Myocyte (in vitro differentiated cells): Measurements from ENCODE around the gene CD300A. TPM values are rescaled to one million over a fixed set of nuclear protein-coding genes. Genes with fewer than 3 reads are reported as not detected.

Experiments
- DNase-seq: peaks from one replicate; pipeline ENCODE4 v3.0.0-alpha.2; 2012; ENCODE audit warnings: low read depth
- total RNA-seq: library from RNA; depleted of rRNA; stranded (reverse); fragments of >200 nt; gene quantifications from 2 replicates; pipeline ENCODE4 v1.2.3, GENCODE V29; 2014

The CD300A gene
- total RNA-seq, 1 donor from 2014 or later, result not detected

DNA sequence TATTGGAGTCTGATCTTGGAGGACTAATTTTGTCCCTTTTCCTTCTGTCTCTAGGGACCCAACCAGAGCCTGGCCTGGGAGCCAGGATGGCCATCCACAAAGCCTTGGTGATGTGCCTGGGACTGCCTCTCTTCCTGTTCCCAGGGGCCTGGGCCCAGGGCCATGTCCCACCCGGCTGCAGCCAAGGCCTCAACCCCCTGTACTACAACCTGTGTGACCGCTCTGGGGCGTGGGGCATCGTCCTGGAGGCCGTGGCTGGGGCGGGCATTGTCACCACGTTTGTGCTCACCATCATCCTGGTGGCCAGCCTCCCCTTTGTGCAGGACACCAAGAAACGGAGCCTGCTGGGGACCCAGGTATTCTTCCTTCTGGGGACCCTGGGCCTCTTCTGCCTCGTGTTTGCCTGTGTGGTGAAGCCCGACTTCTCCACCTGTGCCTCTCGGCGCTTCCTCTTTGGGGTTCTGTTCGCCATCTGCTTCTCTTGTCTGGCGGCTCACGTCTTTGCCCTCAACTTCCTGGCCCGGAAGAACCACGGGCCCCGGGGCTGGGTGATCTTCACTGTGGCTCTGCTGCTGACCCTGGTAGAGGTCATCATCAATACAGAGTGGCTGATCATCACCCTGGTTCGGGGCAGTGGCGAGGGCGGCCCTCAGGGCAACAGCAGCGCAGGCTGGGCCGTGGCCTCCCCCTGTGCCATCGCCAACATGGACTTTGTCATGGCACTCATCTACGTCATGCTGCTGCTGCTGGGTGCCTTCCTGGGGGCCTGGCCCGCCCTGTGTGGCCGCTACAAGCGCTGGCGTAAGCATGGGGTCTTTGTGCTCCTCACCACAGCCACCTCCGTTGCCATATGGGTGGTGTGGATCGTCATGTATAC, 26.5 kb upstream of the CD300A start:
- no peak for DNase-seq

DNA sequence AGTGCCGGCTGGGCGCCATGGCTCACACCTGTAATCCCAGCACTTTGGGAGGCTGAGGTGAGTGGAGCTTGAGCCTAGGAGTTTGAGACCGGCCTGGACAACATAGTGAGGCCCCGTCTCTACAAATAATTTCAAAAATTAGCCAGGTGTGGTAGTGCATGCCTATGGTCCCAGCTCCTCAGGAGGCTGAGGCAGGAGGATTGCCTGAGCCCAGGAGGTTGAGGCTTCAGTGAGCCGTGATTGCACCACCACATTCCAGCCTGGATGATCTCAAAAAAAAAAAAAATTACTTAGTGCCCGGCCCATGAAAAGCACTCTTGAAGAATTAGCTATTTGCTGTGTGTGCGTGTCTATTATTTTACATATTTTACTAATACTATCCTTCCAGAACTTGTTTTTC, 24.9 kb upstream of the CD300A start:
- DNase-seq, result no peak

GRCh38 chr17:74442291-74442669, 24.2 kb upstream of the CD300A start:
- no peak for DNase-seq

- no peak for DNase-seq
Observed at GRCh38 chr17:74442670-74443515, 23.5 kb upstream of the CD300A start.

- no peak for DNase-seq
Observed at GRCh38 chr17:74443516-74444296, 22.7 kb upstream of the CD300A start.

DNA sequence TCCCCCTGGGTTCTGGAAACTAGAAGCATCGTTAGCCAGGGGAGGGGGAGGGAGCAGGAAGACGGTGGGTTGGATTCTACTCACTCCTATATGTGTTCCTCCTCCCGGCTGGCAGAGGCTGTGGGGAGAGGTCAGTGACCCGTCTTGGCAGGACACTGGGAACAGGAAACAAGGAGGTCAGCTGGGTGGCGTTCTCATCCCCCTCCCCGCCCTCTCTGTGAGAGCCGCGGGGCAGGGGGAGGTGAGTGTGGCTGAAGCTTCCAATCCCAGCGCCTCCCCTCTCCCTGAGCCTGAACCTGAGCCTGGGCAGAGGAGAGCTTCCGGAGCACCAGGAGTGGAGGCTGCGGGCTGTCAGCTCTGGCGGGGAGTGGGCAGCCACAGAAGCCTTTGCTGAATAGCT, 22.0 kb upstream of the CD300A start:
- DNase-seq, result no peak

- DNase-seq, result no peak
Observed at GRCh38 chr17:74445158-74445557, 21.3 kb upstream of the CD300A start.

DNA sequence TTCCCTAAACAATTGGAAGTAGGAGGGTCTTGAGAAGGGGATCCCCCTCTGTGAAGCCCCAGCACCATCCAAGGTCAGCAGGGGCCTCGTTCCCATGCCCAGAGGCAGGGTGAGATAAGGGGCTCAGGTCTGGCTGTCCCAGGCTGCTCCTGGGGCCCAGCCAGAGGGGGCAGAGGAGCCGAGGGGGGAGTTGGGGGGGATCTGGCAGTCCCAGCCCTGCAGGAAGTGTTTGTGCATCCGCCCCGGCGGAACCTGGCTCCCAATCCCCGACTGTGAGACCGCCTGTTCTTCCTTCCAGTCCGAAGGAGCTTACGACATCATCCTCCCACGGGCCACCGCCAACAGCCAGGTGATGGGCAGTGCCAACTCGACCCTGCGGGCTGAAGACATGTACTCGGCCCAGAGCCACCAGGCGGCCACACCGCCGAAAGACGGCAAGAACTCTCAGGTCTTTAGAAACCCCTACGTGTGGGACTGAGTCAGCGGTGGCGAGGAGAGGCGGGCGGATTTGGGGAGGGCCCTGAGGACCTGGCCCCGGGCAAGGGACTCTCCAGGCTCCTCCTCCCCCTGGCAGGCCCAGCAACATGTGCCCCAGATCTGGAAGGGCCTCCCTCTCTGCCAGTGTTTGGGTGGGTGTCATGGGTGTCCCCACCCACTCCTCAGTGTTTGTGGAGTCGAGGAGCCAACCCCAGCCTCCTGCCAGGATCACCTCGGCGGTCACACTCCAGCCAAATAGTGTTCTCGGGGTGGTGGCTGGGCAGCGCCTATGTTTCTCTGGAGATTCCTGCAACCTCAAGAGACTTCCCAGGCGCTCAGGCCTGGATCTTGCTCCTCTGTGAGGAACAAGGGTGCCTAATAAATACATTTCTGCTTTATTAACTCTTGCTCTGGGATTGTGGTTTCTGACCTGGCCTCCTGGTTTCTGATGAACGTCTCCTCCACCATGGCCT, 19.6 kb upstream of the CD300A start:
- no peak for DNase-seq

DNA sequence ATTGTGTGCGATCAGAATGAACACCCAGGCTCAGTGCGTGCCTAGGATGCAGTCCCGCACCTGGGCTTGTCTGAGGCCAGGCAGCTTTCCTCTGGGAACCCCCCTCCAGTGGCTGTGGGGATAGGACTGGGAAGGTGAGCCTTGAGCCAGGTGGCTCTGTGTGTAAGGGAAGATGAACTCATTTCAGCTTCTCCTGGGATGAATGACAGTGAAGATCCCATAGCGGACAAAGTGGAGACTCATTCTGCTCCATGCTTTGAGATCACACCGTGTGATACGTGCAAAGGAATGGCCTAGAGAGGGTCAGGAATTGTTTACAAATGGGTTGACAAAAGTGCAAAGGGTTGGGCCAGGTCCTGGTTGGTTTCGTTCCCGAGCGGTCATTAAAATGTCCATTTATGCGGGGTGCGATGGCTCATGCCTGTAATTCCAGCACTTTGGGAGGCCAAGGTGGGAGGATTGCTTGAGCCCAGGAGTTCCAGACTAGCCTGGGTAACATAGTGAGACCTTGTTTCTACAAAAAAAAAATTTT, 18.7 kb upstream of the CD300A start:
- DNase-seq, result no peak

DNA sequence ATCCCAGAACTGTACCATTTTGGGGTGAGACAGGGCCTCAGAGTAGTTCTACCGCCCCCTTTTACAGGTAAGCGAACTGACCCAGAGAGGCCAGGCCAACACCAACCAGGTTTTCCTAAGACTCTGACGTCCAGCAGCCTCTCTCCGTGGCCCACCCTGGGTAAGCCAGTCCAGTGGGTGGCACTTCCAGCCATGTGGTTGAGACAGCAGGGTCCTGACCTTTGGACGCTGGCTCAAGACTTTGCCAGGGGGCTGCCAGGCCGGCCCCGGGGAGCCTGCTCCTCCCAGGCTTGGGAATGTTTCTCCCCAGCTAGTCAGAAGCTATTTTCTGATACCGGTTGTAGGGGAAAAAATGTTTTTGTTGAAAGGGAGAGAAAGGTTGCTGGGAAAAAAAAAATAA, 17.7 kb upstream of the CD300A start:
- DNase-seq, result no peak

GRCh38 chr17:74449306-74449705, 17.1 kb upstream of the CD300A start:
- DNase-seq, result no peak

- no peak for DNase-seq
Observed at GRCh38 chr17:74449773-74450172, 16.7 kb upstream of the CD300A start.

- DNase-seq, result no peak
Observed at GRCh38 chr17:74450231-74450630, 16.2 kb upstream of the CD300A start.

GRCh38 chr17:74450925-74451403, 15.5 kb upstream of the CD300A start:
- DNase-seq, result no peak

- no peak for DNase-seq
Observed at GRCh38 chr17:74451557-74451956, 14.9 kb upstream of the CD300A start.

DNA sequence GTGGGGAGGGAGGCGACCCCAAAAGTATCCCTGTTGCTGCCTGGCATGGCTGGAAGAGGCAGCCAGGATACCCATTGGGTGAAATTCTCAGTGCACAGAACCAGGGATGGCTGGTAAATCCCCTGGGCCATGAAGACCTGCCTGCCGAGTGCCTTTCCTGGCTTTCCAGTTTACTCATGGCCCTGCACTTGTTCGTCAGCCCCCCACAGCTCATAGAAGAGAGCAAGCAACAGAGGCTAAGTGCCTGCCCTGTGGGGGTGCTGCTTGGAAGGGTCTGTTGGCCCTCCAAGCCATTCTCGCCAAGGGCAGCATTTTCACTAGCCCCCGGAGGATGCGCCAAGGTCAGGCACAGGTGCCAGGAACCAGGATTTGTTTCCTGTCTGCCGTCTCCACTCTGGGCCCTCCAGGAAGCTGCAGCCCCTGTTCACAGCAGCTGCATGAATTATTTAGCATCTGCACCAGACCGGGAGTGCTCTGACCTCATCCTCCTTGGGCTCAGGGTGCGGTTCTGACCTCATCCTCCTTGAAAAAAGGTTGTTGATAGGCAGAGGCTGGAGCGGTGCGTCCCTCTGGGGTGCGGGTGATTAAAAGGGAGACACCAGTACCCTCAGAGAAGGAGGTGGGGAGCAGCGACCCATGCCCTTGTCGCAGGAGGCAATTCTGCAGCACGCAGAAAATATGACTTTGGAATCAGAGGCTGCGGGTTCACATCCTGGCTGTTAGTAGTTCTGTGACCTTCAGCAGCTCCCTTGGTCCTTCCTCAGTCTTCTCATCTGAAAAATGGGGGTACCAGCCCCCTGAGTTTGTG, 14.2 kb upstream of the CD300A start:
- peak; percentile 21 for DNase-seq

DNA sequence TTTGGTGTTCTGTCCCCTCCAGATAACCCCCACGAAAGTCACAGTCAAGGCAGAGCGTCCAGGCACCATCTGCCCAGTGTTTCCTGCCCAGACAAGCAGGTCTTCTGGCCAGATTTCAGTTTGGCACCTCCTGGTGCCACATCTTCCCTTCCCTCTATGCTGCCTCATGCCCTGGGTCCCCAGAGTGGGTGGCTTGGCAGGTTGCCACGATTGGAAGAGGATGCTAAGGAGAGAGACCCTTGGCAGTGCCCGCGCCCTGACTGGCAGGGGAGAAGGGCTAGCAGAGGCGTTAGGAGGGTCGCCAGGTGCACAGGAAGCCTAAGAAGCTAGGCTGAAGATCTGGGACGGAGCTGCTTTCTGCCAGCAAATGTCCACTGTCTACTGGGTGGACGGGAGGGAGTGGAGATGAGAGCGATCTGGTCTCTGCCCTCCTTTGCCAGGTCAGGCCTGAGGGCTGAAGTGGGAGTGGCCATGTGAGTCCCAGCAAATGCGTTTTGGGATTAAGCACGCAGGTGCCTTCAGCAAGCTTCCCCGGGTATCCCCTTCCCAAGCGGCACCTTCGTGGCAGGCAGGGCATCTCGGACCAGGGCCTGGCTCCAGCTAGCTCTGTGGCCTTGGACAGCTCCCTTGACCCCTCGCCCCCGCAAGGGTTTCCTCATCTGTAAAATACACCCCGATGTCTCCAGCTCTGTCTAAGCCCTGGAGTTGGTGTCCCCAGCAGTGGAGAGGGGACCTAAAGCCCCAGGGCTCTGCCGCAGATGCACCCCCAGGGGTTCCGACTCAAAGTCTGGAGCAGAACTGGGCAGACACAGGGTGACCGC, 13.4 kb upstream of the CD300A start:
- no peak for DNase-seq

DNA sequence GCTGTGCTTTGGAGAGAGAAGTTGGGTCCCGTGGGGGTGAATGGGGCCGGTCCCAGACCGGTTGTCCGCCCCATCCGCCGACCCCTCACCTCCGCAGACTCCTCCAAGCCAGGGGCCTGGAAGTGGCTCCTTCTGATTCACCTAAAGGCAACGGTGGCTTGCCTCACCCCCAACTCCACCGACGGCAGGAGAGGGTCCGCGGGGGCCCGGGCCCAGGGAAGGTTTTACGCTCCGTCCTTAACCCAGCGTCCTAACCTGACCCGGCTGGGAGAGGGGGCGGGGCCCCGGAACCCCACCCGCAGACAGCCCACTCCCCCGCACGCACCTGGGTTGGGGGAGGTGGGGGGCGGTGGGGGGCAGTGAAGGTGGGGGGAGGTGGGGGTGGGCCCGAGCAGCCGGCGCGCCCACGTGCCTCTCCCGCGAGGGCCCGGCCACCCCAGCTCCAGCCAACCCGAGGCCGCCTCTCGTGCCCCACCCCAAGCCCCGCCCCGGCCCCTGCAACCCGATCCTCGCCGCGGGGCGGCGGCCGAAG, 12.7 kb upstream of the CD300A start:
- DNase-seq, result no peak
